KOPT-K1 (cell line): Measurements from ENCODE around the gene MLST8.
"Not testable (repeated sequence)": the region's sequence is repeated elsewhere in the genome, so short reads cannot be mapped to it uniquely, and the experiment has no call there.

Experiments used
- H3K27ac ChIP-seq: fragments of 200-600 bp; sonication (generic); 2 replicates; pipeline ENCODE4 v1.5.1; 2016; ENCODE audit warnings: antibody characterized with exemption, mild to moderate bottlenecking, low read depth, low read length; ENCODE audit not compliant: poor library complexity, severe bottlenecking
- H3K36me3 ChIP-seq: fragments of 200-600 bp; sonication (generic); 2 replicates; pipeline ENCODE4 v1.5.1; 2017; ENCODE audit warnings: antibody characterized with exemption, mild to moderate bottlenecking, low read length, moderate library complexity; ENCODE audit not compliant: insufficient read depth
- H3K9me3 ChIP-seq: fragments of 200-600 bp; sonication (generic); 2 replicates; pipeline ENCODE4 v1.5.1; 2017; ENCODE audit warnings: antibody characterized with exemption, low read length, mild to moderate bottlenecking; ENCODE audit not compliant: insufficient read depth, poor library complexity, severe bottlenecking

MLST8 gene

DNA sequence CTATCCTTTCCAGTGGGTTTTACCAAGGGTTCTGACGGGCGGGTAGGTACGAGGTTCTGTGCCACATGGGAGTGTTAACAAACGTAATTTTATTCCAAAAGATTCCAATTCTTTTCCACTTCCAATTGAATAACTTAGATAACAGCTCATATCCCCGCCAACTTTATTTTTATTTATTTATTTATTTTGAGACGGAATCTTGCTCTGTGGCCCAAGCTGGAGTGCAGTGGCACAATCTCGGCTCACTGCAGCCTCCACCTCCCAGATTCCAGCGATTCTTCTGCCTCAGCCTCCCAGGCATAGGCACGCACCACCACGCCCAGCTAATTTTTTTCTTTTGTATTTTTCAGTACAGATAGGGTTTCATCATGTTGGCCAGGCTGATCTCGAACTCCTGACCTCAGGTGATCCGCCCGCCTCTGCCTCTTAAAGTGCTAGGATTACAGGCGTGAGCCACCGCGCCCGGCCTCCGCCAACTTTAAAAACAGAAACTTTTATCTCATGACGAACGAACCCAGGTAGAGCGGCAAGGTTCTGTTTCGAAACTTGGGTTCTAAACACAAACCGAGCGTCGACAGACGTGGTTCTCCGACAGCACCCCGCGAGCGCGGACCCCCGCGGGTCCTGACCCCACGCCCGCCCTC, 45.5 kb downstream of the MLST8 start:
- Histone ChIP-seq H3K9me3 (no peaks in the 10 kb centered on the region), H3K27ac (no peak overlapping the region), H3K36me3 (peaks cover 99% of the 10 kb centered on the region)

DNA sequence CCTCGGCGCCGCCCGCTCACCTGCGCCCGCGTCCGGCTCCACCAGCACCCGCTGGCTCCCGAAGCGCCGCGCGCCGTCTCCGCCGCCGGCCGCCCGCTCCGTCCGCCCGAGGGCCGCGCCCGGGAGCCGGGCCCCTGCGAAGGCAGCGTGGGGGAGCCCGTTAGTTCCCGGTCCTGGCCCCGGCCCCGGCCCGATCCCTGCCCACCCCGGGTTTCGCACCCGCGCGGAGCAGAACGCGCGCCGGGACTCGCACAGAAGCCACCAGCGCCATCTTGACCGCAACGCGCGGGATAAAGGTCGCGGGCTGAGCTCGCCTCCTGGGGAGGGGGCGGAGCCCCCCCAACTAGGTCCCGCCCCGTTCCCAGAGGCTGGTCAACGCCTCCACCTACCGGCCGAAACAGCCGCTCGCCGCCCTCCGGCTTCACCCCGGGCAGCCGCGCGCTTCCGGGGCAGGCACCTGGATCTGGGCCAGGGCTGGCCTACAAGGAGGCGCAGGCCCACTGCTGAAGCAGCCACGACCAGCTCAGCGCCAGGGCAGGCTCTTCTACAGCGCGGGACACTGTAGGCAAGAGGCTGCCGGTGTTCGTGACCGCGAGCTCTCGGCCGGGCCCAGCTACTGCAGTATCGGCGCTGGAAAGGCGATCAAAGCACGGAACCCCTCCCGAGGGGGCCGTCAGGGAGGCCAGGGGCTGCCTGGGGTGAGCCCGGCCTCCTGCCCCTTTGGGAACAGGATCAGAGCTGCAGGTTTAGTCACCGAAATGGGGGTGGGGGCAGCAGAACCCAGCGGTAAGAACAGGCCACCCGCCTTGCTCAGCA, 46.2 kb downstream of the MLST8 start, which contains the start of gene ECI1:
Gene ECI1 (minus strand): TSS at position 292 of the 816 bp plus-strand sequence. CDS start 21 bp downstream, at position 271.
- Histone ChIP-seq H3K27ac (no peak within 1 kb of the TSS), H3K36me3 (peaks cover 99% of the 10 kb centered on the region), H3K9me3 (no peaks in the 10 kb centered on the region)

DNA sequence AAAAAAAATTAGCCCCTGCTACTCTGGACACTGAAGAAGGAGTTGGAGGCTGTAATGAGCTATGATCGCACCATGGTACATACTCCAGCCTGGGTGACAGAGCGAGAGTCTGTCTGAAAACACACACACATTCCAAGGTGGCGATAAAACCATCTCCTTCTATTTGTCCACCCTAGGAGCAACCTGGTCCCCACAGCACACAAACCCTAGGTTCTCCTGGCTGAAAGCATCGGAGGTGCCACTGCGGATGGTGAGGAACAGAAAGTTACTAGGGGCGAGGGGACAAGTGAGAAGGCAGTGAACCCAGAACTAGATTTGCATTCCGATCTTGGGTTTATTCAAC, 47.5 kb downstream of the MLST8 start:
- H3K27ac ChIP-seq, result no peak overlapping the region
- no peaks in the 10 kb centered on the region for H3K9me3 ChIP-seq
- peaks cover 99% of the 10 kb centered on the region for H3K36me3 ChIP-seq

DNA sequence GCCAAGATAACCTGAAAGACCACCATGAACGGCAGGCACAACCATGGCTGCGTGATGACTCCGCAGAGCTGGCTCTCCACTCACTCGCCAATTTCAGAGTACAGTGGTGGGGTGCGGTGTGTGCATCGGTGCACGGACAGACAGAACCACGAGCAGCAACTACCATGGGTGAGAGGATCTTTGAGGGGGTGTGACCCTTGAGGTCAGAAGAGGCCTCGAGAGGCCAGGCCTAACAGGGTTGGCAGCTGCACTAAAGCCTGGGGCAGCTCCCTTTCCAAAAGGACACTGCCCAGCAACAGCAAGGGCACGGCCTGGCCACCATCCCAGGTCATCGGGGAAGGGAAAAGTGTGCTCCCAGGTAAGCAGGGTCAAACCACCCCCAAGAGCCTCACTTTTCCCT, 48.0 kb downstream of the MLST8 start:
- peaks cover 99% of the 10 kb centered on the region for H3K36me3 ChIP-seq
- H3K9me3 ChIP-seq, result no peaks in the 10 kb centered on the region
- H3K27ac ChIP-seq, result no peak overlapping the region

DNA sequence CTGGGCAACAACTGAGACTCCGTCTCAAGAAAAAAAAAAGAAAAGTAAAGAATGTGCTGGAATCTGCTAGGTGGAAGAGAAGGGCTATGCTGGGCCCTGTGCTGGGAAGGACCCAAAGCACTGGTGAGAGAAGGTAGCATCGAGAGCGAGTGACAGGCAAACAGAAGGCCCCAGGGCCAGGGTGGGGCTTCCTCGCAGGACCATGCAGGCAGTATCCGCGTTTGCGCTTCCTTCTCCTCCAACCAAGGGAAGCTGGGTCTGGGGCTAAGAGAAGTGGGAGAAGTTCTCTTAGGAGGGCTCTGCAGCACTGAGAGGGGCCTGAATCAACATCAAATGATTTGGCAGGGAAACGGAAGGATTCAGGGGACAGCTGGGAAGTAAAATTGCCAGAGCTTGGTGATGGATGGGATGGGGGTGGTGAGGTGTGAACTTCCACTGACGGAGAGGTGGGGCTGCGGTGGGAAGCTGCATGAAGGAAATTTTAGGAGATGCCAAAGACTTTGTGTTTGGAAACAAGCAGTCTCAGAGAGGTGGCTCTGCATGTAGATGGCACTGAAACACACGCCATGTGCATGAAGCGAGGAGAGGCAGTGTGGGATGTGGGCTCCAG, 51.4 kb downstream of the MLST8 start:
- Histone ChIP-seq H3K36me3 (peaks cover 100% of the 10 kb centered on the region), H3K27ac (no peak overlapping the region), H3K9me3 (no peaks in the 10 kb centered on the region)

DNA sequence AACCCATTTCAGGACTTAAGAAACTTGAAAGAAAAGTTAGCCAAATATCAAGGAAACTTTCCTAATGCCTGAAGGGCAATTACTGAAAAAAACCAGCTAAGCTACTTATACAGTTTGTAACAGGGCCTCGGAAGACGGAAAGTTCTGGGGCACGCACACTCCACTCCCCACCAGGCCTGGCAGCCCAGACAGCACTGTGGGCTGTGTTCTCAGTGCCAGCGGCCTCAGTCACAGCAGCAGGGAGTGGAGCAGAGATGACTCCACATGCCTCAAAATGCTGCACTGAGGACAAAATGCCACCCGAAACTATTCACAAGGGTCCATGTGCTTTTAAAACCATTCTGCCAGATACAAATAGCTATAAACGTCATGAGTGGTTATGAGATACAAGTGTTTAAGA, 52.5 kb downstream of the MLST8 start:
- peaks cover 100% of the 10 kb centered on the region for H3K36me3 ChIP-seq
- H3K9me3 ChIP-seq, result no peaks in the 10 kb centered on the region
- H3K27ac ChIP-seq, result no peak overlapping the region

DNA sequence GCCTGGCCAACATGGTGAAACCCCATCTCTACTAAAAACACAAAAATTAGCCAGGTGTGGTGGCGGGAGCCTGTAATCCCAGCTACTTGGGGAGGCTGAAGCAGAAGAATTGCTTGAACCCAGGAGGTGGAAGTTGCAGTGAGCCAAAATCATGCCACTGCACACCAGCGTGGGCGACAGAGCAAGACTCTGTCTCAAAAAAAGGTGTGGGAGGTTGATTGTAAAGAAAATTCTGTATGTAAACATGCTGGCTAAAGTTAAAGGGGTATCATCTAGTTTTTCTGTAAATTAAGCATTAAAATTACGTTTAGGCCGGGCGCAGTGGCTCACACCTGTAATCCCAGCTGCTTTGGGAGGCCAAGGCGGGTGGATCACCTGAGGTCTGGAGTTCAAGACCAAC, 53.3 kb downstream of the MLST8 start:
- not testable (repeated sequence) for H3K27ac ChIP-seq, H3K9me3 ChIP-seq
- peaks cover 100% of the 10 kb centered on the region for H3K36me3 ChIP-seq
